ENCODE measurements around the gene TSHZ1.

TSHZ1 gene

DNA sequence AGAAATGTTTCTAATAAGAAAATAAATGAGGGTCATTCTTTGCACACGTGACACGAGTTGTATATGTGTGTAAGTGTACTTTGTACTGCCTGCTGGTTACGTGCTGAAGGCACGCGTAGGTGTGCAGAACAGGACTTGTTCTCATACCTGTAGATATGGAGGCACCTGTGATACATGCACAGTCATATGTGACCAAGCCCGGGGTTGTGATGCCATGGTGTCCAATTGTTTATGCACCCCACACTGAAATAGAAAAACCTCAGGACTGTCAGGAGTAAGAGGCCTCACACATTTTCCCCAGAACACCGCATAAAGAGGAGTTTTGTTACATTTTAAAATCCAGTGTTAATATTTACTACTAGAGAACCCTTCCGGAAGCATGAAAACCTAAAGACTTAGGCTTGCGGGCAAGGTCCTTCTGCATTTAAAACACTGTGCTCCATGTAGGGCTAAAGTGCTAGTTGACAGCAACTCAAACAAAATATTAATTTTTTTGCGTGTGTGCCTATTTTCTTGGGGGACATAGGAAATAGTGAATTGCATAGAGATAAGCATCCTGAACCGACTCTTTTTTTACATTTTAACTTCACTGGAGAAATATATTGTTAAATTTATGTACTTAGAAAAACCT is 9.3 kb downstream of the TSHZ1 start:
- TF ChIP-seq, protein P1, sequence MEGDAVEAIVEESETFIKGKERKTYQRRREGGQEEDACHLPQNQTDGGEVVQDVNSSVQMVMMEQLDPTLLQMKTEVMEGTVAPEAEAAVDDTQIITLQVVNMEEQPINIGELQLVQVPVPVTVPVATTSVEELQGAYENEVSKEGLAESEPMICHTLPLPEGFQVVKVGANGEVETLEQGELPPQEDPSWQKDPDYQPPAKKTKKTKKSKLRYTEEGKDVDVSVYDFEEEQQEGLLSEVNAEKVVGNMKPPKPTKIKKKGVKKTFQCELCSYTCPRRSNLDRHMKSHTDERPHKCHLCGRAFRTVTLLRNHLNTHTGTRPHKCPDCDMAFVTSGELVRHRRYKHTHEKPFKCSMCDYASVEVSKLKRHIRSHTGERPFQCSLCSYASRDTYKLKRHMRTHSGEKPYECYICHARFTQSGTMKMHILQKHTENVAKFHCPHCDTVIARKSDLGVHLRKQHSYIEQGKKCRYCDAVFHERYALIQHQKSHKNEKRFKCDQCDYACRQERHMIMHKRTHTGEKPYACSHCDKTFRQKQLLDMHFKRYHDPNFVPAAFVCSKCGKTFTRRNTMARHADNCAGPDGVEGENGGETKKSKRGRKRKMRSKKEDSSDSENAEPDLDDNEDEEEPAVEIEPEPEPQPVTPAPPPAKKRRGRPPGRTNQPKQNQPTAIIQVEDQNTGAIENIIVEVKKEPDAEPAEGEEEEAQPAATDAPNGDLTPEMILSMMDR (IDR thresholded peaks at IDR 0.05; ENCODE audit: low read depth, low read length), result no peak
- no peak for TF ChIP-seq POLR2A (IDR thresholded peaks at IDR 0.05; ENCODE audit: extremely low read depth, insufficient read length)
- TF ChIP-seq MAX (IDR thresholded peaks at IDR 0.05; ENCODE audit: low read depth, low read length), result no peak
- TF ChIP-seq MYC (IDR thresholded peaks at IDR 0.05; ENCODE audit: low read depth, low read length), result no peak
- no peak for DNase-seq (ENCODE audit: low read depth)
- no peak overlapping the region for H3K4me3 ChIP-seq (ENCODE audit: low read depth, low read length)

DNA sequence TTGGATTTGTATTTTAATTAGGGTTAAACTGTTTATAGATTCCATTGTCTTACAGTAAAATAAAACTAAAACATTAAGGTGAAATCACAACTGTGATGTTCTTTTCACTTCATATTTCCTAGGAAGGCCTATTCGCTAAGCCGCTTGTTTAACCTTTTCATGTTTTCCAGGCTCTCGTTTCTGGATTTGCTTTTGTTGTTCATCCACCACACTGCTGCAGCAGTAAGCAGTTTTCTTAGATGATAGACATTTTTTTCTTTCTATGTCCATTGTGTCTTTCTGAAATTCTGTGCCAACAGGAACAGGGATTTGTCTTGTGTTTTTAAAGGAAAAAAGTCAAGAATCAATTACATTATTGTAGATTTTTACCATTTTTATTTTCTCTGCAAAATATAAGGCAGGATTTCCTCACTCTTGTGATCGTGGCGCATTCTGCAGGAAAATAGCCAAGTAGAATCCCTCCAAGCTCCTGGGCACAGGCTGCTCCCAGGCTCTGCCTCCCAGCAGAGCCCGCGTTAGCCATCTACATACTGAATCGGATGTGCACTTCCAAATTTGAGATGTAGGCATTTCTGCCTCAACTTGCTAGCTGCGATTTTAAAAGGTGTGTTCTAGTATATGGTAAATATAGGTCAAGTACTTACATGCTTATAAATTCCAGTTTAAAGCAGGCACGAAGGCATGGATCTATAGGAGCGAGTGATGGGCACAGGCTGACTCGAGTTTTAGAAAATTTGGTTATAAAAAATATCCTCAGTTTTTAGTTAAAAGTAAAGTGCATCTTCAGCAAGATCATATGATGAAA is 10.2 kb downstream of the TSHZ1 start:
- no peak for DNase-seq (ENCODE audit: low read depth)
- no peak overlapping the region for H3K4me3 ChIP-seq (ENCODE audit: low read depth, low read length)
- TF ChIP-seq, protein P1 (IDR thresholded peaks at IDR 0.05; ENCODE audit: low read depth, low read length), result no peak
- TF ChIP-seq MAX (IDR thresholded peaks at IDR 0.05; ENCODE audit: low read depth, low read length) (no peak), MYC (IDR thresholded peaks at IDR 0.05; ENCODE audit: low read depth, low read length) (no peak), POLR2A (IDR thresholded peaks at IDR 0.05; ENCODE audit: extremely low read depth, insufficient read length) (no peak)

DNA sequence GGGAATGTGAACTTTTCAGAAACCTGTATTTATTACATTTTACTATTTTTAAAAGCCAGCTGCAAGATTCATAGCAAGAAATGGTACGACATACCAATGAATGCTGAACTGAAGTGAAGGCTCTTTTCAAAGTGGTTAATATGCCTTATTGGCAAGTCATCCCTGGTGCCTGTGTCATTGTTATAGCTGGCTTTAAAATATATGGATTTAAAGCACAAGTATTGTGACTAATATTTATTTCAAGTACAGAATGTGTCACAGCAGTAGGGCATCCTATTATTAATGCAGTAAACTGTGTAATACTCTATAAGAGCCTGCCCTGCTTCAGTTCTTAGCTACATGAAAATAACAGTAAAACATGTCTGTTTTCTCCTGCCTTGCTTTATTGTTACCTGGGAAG is 10.8 kb downstream of the TSHZ1 start:
- H3K4me3 ChIP-seq (ENCODE audit: low read depth, low read length), result no peak overlapping the region
- TF ChIP-seq MYC (IDR thresholded peaks at IDR 0.05; ENCODE audit: low read depth, low read length) (no peak), MAX (IDR thresholded peaks at IDR 0.05; ENCODE audit: low read depth, low read length) (no peak), POLR2A (IDR thresholded peaks at IDR 0.05; ENCODE audit: extremely low read depth, insufficient read length) (no peak)
- TF ChIP-seq, protein P1 (IDR thresholded peaks at IDR 0.05; ENCODE audit: low read depth, low read length), result no peak
- no peak for DNase-seq (ENCODE audit: low read depth)

GRCh38 chr18:75221897-75222296 is 11.3 kb downstream of the TSHZ1 start:
- no peak for DNase-seq (ENCODE audit: low read depth)
- H3K4me3 ChIP-seq (ENCODE audit: low read depth, low read length), result no peak overlapping the region
- TF ChIP-seq, protein P1 (IDR thresholded peaks at IDR 0.05; ENCODE audit: low read depth, low read length), result no peak
- TF ChIP-seq MYC (IDR thresholded peaks at IDR 0.05; ENCODE audit: low read depth, low read length), result no peak
- no peak for TF ChIP-seq POLR2A (IDR thresholded peaks at IDR 0.05; ENCODE audit: extremely low read depth, insufficient read length)
- TF ChIP-seq MAX (IDR thresholded peaks at IDR 0.05; ENCODE audit: low read depth, low read length), result no peak

GRCh38 chr18:75222407-75222806 is 11.8 kb downstream of the TSHZ1 start:
- TF ChIP-seq MYC (IDR thresholded peaks at IDR 0.05; ENCODE audit: low read depth, low read length) (no peak), MAX (IDR thresholded peaks at IDR 0.05; ENCODE audit: low read depth, low read length) (no peak), POLR2A (IDR thresholded peaks at IDR 0.05; ENCODE audit: extremely low read depth, insufficient read length) (no peak)
- TF ChIP-seq, protein P1 (IDR thresholded peaks at IDR 0.05; ENCODE audit: low read depth, low read length), result no peak
- no peak overlapping the region for H3K4me3 ChIP-seq (ENCODE audit: low read depth, low read length)
- no peak for DNase-seq (ENCODE audit: low read depth)
